Activated B cell treated with CpG ODN at 0.5 μM for 24 hours (primary cell): ENCODE results near the gene NUDT3. TPM values are rescaled to one million over a fixed set of nuclear protein-coding genes. Genes with fewer than 3 reads are reported as not detected.
"Not testable (repeated sequence)": the region's sequence is repeated elsewhere in the genome, so short reads cannot be mapped to it uniquely, and the experiment has no call there.

Source experiments
- ATAC-seq: fragments of 200-7000 bp; cut with Tn5 transposase; one replicate; pipeline ENCODE4 v1.10.0; 2021; ENCODE audit warnings: low read depth, mild to moderate bottlenecking, moderate library complexity
- CTCF ChIA-PET: fragments of 350-600 bp; sonication (Branson Sonifier 250); formaldehyde crosslinking; loops from one replicate; lab custom pipeline; 2021; ENCODE audit warnings: antibody characterized with exemption; lab: Charles Lee
- POLR2A ChIA-PET: fragments of 350-600 bp; sonication (Branson Sonifier 250); formaldehyde crosslinking; loops from one replicate; lab custom pipeline; 2021; ENCODE audit warnings: antibody characterized with exemption; lab: Charles Lee
- DNase-seq: peaks from one replicate; pipeline ENCODE4 v3.0.0; 2022
- H3K27ac Mint-ChIP-seq: one replicate; pipeline ENCODE4 v1.8.0; 2020; ENCODE audit warnings: mixed read lengths
- H3K27me3 Mint-ChIP-seq: one replicate; pipeline ENCODE4 v1.8.0; 2021; ENCODE audit warnings: mixed read lengths
- H3K36me3 Mint-ChIP-seq: one replicate; pipeline ENCODE4 v1.8.0; 2021; ENCODE audit warnings: low read depth, mixed read lengths
- H3K4me1 Mint-ChIP-seq: one replicate; pipeline ENCODE4 v1.8.0; 2021; ENCODE audit warnings: mixed read lengths
- H3K4me3 Mint-ChIP-seq: one replicate; pipeline ENCODE4 v1.8.0; 2020; ENCODE audit warnings: mild to moderate bottlenecking, mixed read lengths
- H3K9me3 Mint-ChIP-seq: one replicate; pipeline ENCODE4 v1.8.0; 2020; ENCODE audit warnings: mixed read lengths
- CTCF ChIP-seq: fragments of 200-600 bp; IDR thresholded peaks from one replicate; pipeline ENCODE4 v1.8.0; 2022; ENCODE audit warnings: antibody characterized with exemption, mild to moderate bottlenecking
- intact Hi-C: fragments of 100-400 bp; cut with micrococcal nuclease; formaldehyde crosslinking; loops from one replicate; pipeline ENCODE4 v1.15.1; 2024
- total RNA-seq: library from RNA; stranded (reverse); gene quantifications from 2 replicates; pipeline ENCODE4 v1.2.3, GENCODE V29; 2022

NUDT3 gene
- total RNA-seq, 1 donor from 2014 or later = 27.0 TPM

DNA sequence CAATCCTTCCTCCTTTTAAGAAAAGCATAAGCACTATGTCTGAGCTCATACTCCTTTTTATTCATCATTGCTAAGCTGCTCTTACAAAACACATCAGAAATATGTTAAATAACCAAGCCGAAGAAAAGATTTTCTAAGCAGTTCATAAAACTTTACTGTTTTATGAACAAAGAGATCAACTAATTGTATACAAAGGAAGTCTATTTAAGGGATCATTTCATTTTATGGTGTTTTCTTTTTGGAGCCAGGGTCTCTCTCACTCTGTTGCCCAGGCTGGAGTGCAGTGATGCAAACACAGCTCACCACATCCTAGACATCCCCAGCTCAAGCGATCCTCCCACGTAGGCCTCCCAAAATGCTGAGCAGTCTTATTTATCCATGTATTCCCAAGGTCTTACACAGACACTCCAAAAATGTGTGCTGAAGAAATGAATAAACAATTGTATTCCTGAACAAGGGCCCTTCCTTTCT lies 9.3 kb downstream of the NUDT3 start:
- DNase-seq (no peak), ATAC-seq (no peak)
- Mint-ChIP-seq H3K27me3 (no peaks in the 10 kb centered on the region), H3K36me3 (peaks cover 9% of the 10 kb centered on the region), H3K4me1 (peaks cover 55% of the 10 kb centered on the region), H3K9me3 (no peaks in the 10 kb centered on the region), H3K27ac (peak overlapping the region; percentile 65), H3K4me3 (no peak overlapping the region)
- intact Hi-C loops = no loop called here
- no peak for TF ChIP-seq CTCF
- ChIA-PET POLR2A (interaction anchor here (1.3 kb wide), 1 partner anchor 147 kb away, joined by 3 read pairs; the partner anchor contains the start of gene HMGA1), CTCF (interaction anchor here (1.7 kb wide), 1 partner anchor 32 kb away, joined by 7 read pairs; no protein-coding TSS in a partner anchor)

GRCh38 chr6:34381081-34381480 lies 11.4 kb downstream of the NUDT3 start:
- CTCF ChIA-PET = interaction anchor here (0.7 kb wide), 1 partner anchor 136 kb away, joined by 3 read pairs; no protein-coding TSS in a partner anchor
- no peaks in the 10 kb centered on the region for H3K27me3 Mint-ChIP-seq
- DNase-seq = no peak
- peaks cover 42% of the 10 kb centered on the region for H3K4me1 Mint-ChIP-seq
- intact Hi-C loops = no loop called here
- no peak overlapping the region for H3K27ac Mint-ChIP-seq
- no peak for ATAC-seq
- peaks cover 12% of the 10 kb centered on the region for H3K36me3 Mint-ChIP-seq
- POLR2A ChIA-PET = no interaction called here
- no peak overlapping the region for H3K4me3 Mint-ChIP-seq
- TF ChIP-seq CTCF = no peak
- no peaks in the 10 kb centered on the region for H3K9me3 Mint-ChIP-seq

DNA sequence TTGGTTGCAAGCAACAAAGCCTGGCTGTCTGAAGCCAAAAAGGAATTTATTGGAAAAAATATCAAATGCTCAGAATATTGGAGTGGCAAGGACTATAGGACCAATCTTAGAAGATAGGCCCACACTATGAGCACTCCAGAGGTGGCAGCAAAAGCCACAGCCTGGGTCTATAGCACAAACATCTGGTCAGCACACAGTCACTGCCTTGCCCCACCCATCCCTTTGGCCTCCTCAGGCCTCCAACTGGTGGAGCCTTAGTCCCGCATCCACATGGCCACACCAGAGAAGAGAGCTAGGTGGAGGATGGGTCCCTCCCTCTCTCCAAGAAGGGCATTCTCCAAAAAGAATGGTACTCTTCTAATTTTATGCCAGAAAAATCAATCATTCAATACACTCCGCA lies 14.0 kb downstream of the NUDT3 start:
- H3K27me3 Mint-ChIP-seq = no peaks in the 10 kb centered on the region
- POLR2A ChIA-PET = no interaction called here
- ATAC-seq (no peak), DNase-seq (no peak)
- H3K27ac Mint-ChIP-seq = no peak overlapping the region
- intact Hi-C loops = no loop called here
- H3K9me3 Mint-ChIP-seq = no peaks in the 10 kb centered on the region
- no peak overlapping the region for H3K4me3 Mint-ChIP-seq
- peaks cover 8% of the 10 kb centered on the region for H3K36me3 Mint-ChIP-seq
- H3K4me1 Mint-ChIP-seq = peaks cover 24% of the 10 kb centered on the region
- CTCF ChIA-PET = no interaction called here
- no peak for TF ChIP-seq CTCF

DNA sequence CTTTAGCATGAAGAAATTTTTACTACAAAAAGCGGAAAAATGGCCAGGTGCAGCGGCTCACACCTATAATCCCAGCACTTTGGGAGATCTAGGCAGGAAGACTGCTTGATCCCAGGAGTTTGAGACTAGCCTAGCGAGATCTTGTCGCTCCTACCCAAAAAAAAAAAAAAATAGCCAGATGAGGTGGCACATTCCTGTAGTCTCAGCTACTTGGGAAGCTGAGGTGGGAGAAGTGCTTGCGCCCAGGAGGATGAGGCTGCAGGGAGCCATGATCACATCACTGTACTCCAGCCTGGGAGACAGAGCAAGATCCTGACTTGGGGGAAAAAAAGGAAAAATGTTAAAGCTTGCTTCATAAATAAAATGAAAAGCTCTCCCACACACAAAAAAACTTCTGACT lies 14.5 kb downstream of the NUDT3 start:
- CTCF ChIA-PET = no interaction called here
- no peak for DNase-seq
- H3K27ac Mint-ChIP-seq = no peak overlapping the region

DNA sequence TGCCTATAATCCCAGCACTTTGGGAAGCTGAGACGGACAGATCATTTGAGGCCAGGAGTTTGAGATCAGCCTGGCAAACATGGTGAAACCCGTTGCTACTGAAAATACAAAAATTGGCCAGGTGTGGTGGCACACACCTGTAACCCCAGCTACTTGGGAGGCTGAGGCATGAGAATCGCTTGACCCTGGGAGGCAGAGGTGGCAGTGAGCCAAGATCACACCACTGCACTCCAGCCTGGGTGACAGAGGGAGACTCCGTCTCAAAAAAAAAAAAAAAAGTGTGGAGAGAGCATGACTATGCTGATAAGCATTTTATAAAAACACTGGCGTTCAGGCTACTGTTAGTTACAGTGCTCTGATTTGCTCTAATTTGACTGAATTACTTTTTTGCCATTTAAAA lies 14.9 kb downstream of the NUDT3 start:
- CTCF ChIA-PET = not testable (repeated sequence)

More for the DNA sequence above, 14.5 kb downstream of the NUDT3 start:
- POLR2A ChIA-PET = no interaction called here
- no peaks in the 10 kb centered on the region for H3K27me3 Mint-ChIP-seq
- peaks cover 8% of the 10 kb centered on the region for H3K36me3 Mint-ChIP-seq
- no peak for TF ChIP-seq CTCF
- no peak for ATAC-seq
- no peak overlapping the region for H3K4me3 Mint-ChIP-seq
- intact Hi-C loops = no loop called here
- peaks cover 22% of the 10 kb centered on the region for H3K4me1 Mint-ChIP-seq
- H3K9me3 Mint-ChIP-seq = no peaks in the 10 kb centered on the region

More for the DNA sequence above, 14.9 kb downstream of the NUDT3 start:
- H3K9me3 Mint-ChIP-seq, intact Hi-C loops, H3K36me3 Mint-ChIP-seq, DNase-seq, H3K27ac Mint-ChIP-seq, H3K27me3 Mint-ChIP-seq, H3K4me3 Mint-ChIP-seq, POLR2A ChIA-PET, ATAC-seq: not testable (repeated sequence)
- H3K4me1 Mint-ChIP-seq = peaks cover 21% of the 10 kb centered on the region
